Adrenal gland (tissue), 12 donors: Measurements from ENCODE around the gene DEDD. TPM values are rescaled to one million over a fixed set of nuclear protein-coding genes. Genes with fewer than 3 reads are reported as not detected.

Experiments
- DNase-seq, 7 donors: peaks; one replicate each; pipeline ENCODE4 v3.0.0-alpha.2; 2019 to 2020
- H3K27ac ChIP-seq, 5 donors: fragments of 200-600 bp; sonication (generic) in 4 of 5; 1 replicate in 3 of 5; 2 replicates in 2 of 5; pipeline versions ENCODE4 v1.5.1 to v1.8.0; 2016 to 2020; ENCODE audit warnings: mild to moderate bottlenecking in 1 of 5
- H3K27me3 ChIP-seq: fragments of 200-600 bp; 2 replicates; pipeline ENCODE4 v1.8.0; 2021
- H3K36me3 ChIP-seq, 2 donors: fragments of 200-600 bp; replicated peaks in 1 of 2; 1 replicate in 1 of 2; 2 replicates in 1 of 2; pipeline versions ENCODE4 v1.5.1 to v1.8.0; 2018 to 2022
- H3K4me1 ChIP-seq, 2 donors: fragments of 200-600 bp; replicated peaks in 1 of 2; 1 replicate in 1 of 2; 2 replicates in 1 of 2; pipeline versions ENCODE4 v1.5.1 to v1.8.0; 2018 to 2021
- H3K4me3 ChIP-seq, 4 donors: fragments of 200-600 bp; sonication (generic) in 3 of 4; one replicate each; pipeline ENCODE4 v1.5.1; 2016 to 2018
- H3K9me3 ChIP-seq, 3 donors: fragments of 200-600 bp; sonication (generic) in 1 of 3; replicated peaks in 1 of 3; 1 replicate in 2 of 3; 2 replicates in 1 of 3; pipeline versions ENCODE4 v1.5.1 to v1.8.0; 2016 to 2021
- CTCF ChIP-seq, 6 experiments: fragments of 450-650 bp in 4 of 6; fragments of 200-600 bp in 2 of 6; sonication (generic) in 1 of 6; IDR thresholded peaks; 1 replicate in 5 of 6; 2 replicates in 1 of 6; pipeline versions ENCODE4 v1.5.1 to v1.8.0; 2016 to 2021; ENCODE audit warnings: antibody characterized with exemption in 6 of 6, mild to moderate bottlenecking in 2 of 6, moderate library complexity in 1 of 6
- POLR2A ChIP-seq, 2 donors: fragments of 450-650 bp; IDR thresholded peaks; one replicate each; pipeline ENCODE4 v1.6.1; 2017; ENCODE audit warnings: antibody characterized with exemption in 2 of 2, mild to moderate bottlenecking in 2 of 2, moderate library complexity in 1 of 2
- WGBS, 4 donors: extraction: QIAGEN DNeasy Blood & Tissue Kit in 2 of 4; methylation state at CpG; one replicate each; pipeline versions ENCODE4 v1.1.5 to v1.1.7; 2013 to 2017; 5-methylcytosine and 5-hydroxymethylcytosine counted together
- intact Hi-C, 2 donors: fragments of 100-400 bp; cut with DNase I; formaldehyde crosslinking; loops; one replicate each; pipeline versions ENCODE4 v1.14.1 to v1.15.0; 2022 to 2023
- polyA plus RNA-seq, 3 donors: library from polyadenylated mRNA; stranded (reverse); fragments of 200-250 nt in 2 of 3; fragments of 350-450 nt in 1 of 3; fragmentation: Illumina TruSeq in 1 of 3; extraction: RNeasy Lipid Tissue Mini Kit (QIAGEN cat#74804) in 1 of 3; gene quantifications; one replicate each; pipeline ENCODE4 v1.2.3, GENCODE V29; 2013 to 2014
- total RNA-seq, 9 donors: library from RNA; depleted of rRNA in 4 of 9; stranded (reverse); fragments of >200 nt in 4 of 9; fragments of 120-200 nt in 1 of 9; fragmentation: NEBNext Ultra II Directional in 1 of 9; extraction: Animal tissue kit (Norgen Biotek cat#: 25700) in 1 of 9; gene quantifications; one replicate each; pipeline versions ENCODE4 v1.1.0 to v1.2.4, GENCODE V29; 2013 to 2023
- donor health status: healthy with polysubstance abuse.
- donor health status: Bipolar disorder and iron deficiency.
- donor health status: DM: yes; HTN: yes; CAD: no.
- donor health status: DM: no; HTN: no; CAD: no.
- donor health status: DM: no; HTN: no; CAD: no.
- donor health status: DM: yes; HTN: yes; CAD: no.

The DEDD gene
- total and polyA plus RNA-seq, 12 donors, result 22.0 to 38.2 (median 32.3) TPM

- no peaks in the 10 kb centered on the region for H3K27me3 ChIP-seq
- H3K4me1 ChIP-seq, result no peaks in the 10 kb centered on the region
- 74 to 85% (median 78%) methylated on average over 3 of the region's 3 CpGs for WGBS, 4 donors
- H3K27ac ChIP-seq, result no peak overlapping the region
- TF ChIP-seq POLR2A (IDR thresholded peaks at IDR 0.05) (no peak), CTCF (IDR thresholded peaks at IDR 0.05) (no peak)
- intact Hi-C loops, result no loop called here
- no peak for DNase-seq
- H3K4me3 ChIP-seq, result no peak overlapping the region
- H3K9me3 ChIP-seq, result no peaks in the 10 kb centered on the region
- H3K36me3 ChIP-seq, result no peaks in the 10 kb centered on the region
Observed at GRCh38 chr1:161145832-161146231, 13.4 kb upstream of the DEDD start.

GRCh38 chr1:161140755-161141400 is 8.4 kb upstream of the DEDD start:
- no peaks in the 10 kb centered on the region for H3K9me3 ChIP-seq
- intact Hi-C loops, result no loop called here
- no peak overlapping the region for H3K4me3 ChIP-seq
- TF ChIP-seq POLR2A (IDR thresholded peaks at IDR 0.05), result no peak
- no peak for TF ChIP-seq CTCF (IDR thresholded peaks at IDR 0.05)
- H3K36me3 ChIP-seq, result no peaks in the 10 kb centered on the region
- H3K27ac ChIP-seq, result no peak overlapping the region
- H3K4me1 ChIP-seq, result peaks cover 0 to 8% of the 10 kb centered on the region in 2 donors
- no peaks in the 10 kb centered on the region for H3K27me3 ChIP-seq
- WGBS, 4 donors, result 91 to 95% (median 92%) methylated on average over 27 to 29 of the region's 29 CpGs
- no peak for DNase-seq

GRCh38 chr1:161139766-161140165 is 7.3 kb upstream of the DEDD start:
- WGBS, 4 donors, result 14 to 19% (median 16%) methylated on average over 1 of the region's 1 CpG
- peak in 5 of 7 donors; percentile 43 to 69 (median 54) for DNase-seq
- TF ChIP-seq CTCF (IDR thresholded peaks at IDR 0.05) (peak; percentile 38 to 67 (median 51)), POLR2A (IDR thresholded peaks at IDR 0.05) (no peak)
- H3K4me1 ChIP-seq, result peaks cover 0 to 8% of the 10 kb centered on the region in 2 donors
- H3K27me3 ChIP-seq, result no peaks in the 10 kb centered on the region
- no peak overlapping the region for H3K4me3 ChIP-seq
- no peak overlapping the region for H3K27ac ChIP-seq
- H3K36me3 ChIP-seq, result no peaks in the 10 kb centered on the region
- intact Hi-C loops, result no loop called here
- no peaks in the 10 kb centered on the region for H3K9me3 ChIP-seq

- no peak for DNase-seq
- H3K9me3 ChIP-seq, result no peaks in the 10 kb centered on the region
- TF ChIP-seq CTCF (IDR thresholded peaks at IDR 0.05) (no peak), POLR2A (IDR thresholded peaks at IDR 0.05) (no peak)
- no peak overlapping the region for H3K4me3 ChIP-seq
- intact Hi-C loops, result no loop called here
- H3K4me1 ChIP-seq, result peaks cover 0 to 18% of the 10 kb centered on the region in 2 donors
- H3K27ac ChIP-seq, result peak overlapping the region in 1 of 5 donors; percentile 1
- 57 to 79% (median 72%) methylated on average over 1 of the region's 1 CpG for WGBS, 4 donors
- no peaks in the 10 kb centered on the region for H3K27me3 ChIP-seq
- no peaks in the 10 kb centered on the region for H3K36me3 ChIP-seq
Observed at GRCh38 chr1:161138431-161138830, 6.0 kb upstream of the DEDD start.
